GM18502 (cell line): Measurements from ENCODE around the gene PNPLA2.

ENCODE experiments used
- ATAC-seq: cut with Tn5 transposase; IDR thresholded peaks from one replicate; pipeline ENCODE4 v1.9.1; 2021; ENCODE audit warnings: mild to moderate bottlenecking; ENCODE audit not compliant: unreplicated experiment, poor library complexity

The PNPLA2 gene

GRCh38 chr11:782264-783174 lies 36.2 kb upstream of the PNPLA2 start:
- ATAC-seq: no peak

- ATAC-seq: no peak
Observed at GRCh38 chr11:783581-784015, 35.1 kb upstream of the PNPLA2 start.

- ATAC-seq: no peak
Observed at GRCh38 chr11:786235-787083, 32.3 kb upstream of the PNPLA2 start.

GRCh38 chr11:787084-787675 lies 31.5 kb upstream of the PNPLA2 start:
- ATAC-seq: no peak

- no peak for ATAC-seq
Observed at GRCh38 chr11:788009-788640, 30.6 kb upstream of the PNPLA2 start.

- no peak for ATAC-seq
Observed at GRCh38 chr11:788953-789940, 29.5 kb upstream of the PNPLA2 start.

- no peak for ATAC-seq
Observed at GRCh38 chr11:789943-790342, 28.8 kb upstream of the PNPLA2 start, which contains the start of gene CEND1. Gene CEND1 (minus strand): TSS chr11:790090. CDS start chr11:788576, 1,514 bp downstream.

GRCh38 chr11:790721-791564 lies 27.8 kb upstream of the PNPLA2 start:
- ATAC-seq: no peak

- no peak for ATAC-seq
Observed at GRCh38 chr11:791658-792534, 26.8 kb upstream of the PNPLA2 start.

GRCh38 chr11:792535-792821 lies 26.2 kb upstream of the PNPLA2 start:
- no peak for ATAC-seq

- ATAC-seq: no peak
Observed at GRCh38 chr11:792873-793272, 25.8 kb upstream of the PNPLA2 start.

GRCh38 chr11:793556-793955 lies 25.2 kb upstream of the PNPLA2 start:
- no peak for ATAC-seq

GRCh38 chr11:794013-794765 lies 24.5 kb upstream of the PNPLA2 start:
- ATAC-seq: no peak

GRCh38 chr11:794766-795633 lies 23.7 kb upstream of the PNPLA2 start:
- no peak for ATAC-seq

GRCh38 chr11:795634-796564 lies 22.8 kb upstream of the PNPLA2 start:
- ATAC-seq: peak; percentile 30
